ENCODE measurements around the gene RPL36AL.
A peak's percentile ranks its signal among the peaks of the same experiment; 100 is the strongest.
"Not testable (repeated sequence)": the region's sequence is repeated elsewhere in the genome, so short reads cannot be mapped to it uniquely, and the experiment has no call there.

The RPL36AL gene

GRCh38 chr14:49620182-49621113, at the start of gene RPL36AL, which contains the start of gene MGAT2:
Gene RPL36AL (minus strand): TSS chr14:49620626. CDS start chr14:49619104, 1,522 bp downstream.
Gene MGAT2 (plus strand): TSS chr14:49620799. CDS start chr14:49621269, 470 bp downstream.
- DNase-seq = peak; percentile 95

GRCh38 chr14:49659526-49660455, 39.4 kb upstream of the RPL36AL start:
- DNase-seq = no peak

DNA sequence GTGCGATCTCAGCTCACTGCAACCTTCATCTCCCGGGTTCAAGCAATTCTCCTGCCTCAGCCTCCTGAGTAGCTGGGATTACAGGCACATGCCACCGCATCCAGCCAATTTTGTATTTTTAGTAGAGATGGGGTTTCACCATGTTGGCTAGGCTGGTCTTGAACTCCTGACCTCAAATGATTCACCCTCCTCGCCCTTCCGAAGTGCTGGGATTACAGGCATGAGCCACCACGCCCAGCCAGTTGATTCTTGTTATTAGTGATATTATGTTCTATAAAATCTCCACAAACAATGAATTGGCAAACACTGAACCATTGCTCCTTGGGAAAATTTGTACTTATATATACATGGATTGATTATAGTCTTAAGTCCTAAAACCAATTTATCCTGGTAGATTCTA, 37.1 kb upstream of the RPL36AL start:
- DNase-seq = not testable (repeated sequence)

- DNase-seq = no peak
Measured at GRCh38 chr14:49654511-49654910, 34.1 kb upstream of the RPL36AL start.

DNA sequence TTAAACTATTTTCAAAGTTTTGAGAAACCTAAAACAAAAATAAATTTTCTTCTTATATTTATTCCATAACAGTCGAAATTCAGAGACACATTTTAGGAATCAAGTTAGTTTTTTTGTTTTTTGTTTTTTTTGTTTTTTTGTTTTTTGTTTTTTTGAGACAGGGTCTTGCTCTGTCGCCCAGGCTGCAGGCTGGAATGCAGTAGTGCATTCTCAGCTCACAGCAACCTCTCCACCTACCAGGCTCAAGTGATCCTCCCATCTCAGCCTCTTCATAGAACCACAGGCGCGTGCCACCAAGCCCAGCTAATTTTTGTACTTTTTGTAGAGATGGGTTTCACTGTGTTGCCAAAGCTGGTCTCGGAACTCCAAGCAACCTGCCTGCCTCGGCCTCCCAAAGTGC, 33.1 kb upstream of the RPL36AL start:
- no peak for DNase-seq

DNA sequence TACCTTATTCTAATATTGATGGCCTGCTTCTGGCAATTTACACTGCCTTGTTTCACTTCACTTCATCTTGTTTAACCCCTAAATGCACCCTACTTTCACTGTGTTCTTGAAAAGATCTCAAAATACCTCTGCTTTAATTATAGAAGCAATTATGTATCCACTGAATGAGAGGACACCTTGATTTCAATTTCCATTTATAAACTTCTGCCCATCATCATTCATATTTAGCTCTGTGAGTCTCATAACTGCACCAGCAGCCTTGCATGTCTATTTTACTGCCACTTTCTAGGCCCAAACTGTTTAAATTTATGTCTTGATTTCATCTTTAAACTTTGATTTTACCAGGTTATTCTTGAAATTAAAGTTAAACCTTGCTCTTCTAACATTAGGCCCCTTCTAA, 21.7 kb upstream of the RPL36AL start:
- no peak for DNase-seq

- no peak for DNase-seq
Measured at GRCh38 chr14:49641697-49642129, 21.3 kb upstream of the RPL36AL start.

DNA sequence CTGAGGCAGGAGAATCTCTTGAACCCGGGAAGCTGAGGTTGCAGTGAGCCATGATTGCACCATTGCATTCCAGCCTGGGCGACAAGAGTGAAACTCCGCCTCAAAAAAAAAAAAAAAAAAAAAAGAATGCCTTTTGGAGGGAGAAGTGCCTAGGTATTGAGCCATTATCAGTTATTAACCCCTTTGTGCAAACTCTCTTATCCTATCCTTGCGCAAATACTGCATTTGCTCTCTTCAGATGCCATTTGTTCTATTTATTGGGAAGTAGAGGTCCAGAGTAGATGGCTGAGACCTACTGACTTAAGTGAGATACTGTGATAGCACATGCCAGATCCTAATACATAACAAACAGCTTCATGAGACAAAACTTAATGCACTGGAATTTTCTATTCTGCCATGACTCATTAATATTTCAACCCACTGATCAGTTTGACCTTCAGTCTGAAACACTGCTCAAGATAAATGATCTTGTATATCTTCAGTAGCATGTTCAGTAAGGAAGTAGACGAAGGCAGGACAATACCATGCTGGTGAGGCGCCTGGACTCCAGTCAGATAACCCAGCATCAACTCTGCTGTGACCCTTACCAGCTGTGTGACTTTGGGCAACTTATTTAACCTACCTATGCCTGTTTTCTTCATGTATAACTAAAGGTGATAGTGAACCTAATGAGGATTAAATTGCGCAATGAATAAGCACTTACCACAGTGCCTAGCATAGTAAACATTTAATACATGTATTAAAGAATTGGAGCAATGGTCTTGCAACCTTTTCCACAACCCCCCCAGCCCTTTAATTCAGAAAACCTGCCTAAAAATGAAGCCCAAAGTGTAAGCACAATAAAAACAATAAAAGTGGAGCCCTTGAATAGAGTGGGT, 20.4 kb upstream of the RPL36AL start:
- no peak for DNase-seq

GRCh38 chr14:49637534-49638078, 17.2 kb upstream of the RPL36AL start:
- DNase-seq = no peak

GRCh38 chr14:49636866-49637265, 16.4 kb upstream of the RPL36AL start:
- no peak for DNase-seq

- peak; percentile 59 for DNase-seq
Measured at GRCh38 chr14:49634547-49635334, 14.3 kb upstream of the RPL36AL start, which contains the start of gene DNAAF2. Gene DNAAF2 (minus strand): TSS chr14:49635244. CDS start chr14:49635149, 95 bp downstream.

DNA sequence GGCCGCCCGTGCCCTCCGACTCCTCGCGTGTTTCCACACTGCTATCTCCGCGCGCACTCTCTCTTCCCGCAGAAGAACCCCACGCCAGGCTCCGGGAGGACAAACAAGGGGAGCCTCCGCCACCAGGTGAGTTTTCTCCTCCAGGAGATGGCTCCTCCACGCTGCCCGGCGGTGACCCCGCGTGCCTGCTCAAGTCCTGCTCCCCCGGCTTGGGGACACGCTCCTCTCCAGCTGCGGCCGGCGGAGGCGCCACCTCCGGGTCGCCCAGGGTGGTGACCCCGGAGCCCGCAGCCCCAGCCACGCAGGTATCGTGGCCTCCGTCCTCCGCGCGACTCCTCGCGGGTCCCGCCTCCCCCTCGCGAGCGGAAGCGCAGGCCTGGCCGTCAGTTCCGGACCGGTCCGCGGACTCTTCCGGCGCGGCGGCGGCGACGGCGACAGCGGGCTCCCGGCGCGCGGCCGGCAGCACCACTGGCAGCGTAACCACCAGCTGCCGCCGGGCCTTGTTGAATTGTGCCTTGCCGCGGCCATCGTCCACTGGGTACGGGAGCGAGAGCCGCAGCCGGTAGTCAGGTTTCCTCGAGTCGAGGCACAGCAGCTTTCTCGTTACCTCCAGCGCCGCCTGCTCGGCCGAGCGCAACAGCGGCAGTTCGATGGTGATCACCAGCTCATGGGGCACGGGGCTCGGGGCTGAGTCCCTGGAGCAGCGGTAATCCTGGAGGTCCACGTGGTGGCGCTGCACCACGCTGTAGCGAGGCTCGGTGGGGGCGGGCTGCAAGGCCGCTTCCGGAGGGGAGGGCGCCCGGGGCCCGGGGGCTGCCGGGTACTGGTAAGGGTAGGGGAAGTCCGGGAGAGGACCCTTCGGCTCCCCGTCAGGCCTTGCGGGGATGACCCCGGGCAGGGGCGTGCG, 13.5 kb upstream of the RPL36AL start:
- DNase-seq = peak; percentile 95

- DNase-seq = no peak
Measured at GRCh38 chr14:49623941-49624839, 3.8 kb upstream of the RPL36AL start.

- DNase-seq = no peak
Measured at GRCh38 chr14:49623387-49623786, 3.0 kb upstream of the RPL36AL start.

DNA sequence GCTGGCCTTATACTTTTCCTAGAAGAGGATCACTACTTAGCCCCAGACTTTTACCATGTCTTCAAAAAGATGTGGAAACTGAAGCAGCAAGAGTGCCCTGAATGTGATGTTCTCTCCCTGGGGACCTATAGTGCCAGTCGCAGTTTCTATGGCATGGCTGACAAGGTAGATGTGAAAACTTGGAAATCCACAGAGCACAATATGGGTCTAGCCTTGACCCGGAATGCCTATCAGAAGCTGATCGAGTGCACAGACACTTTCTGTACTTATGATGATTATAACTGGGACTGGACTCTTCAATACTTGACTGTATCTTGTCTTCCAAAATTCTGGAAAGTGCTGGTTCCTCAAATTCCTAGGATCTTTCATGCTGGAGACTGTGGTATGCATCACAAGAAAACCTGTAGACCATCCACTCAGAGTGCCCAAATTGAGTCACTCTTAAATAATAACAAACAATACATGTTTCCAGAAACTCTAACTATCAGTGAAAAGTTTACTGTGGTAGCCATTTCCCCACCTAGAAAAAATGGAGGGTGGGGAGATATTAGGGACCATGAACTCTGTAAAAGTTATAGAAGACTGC, 1.7 kb upstream of the RPL36AL start:
- no peak for DNase-seq

DNA sequence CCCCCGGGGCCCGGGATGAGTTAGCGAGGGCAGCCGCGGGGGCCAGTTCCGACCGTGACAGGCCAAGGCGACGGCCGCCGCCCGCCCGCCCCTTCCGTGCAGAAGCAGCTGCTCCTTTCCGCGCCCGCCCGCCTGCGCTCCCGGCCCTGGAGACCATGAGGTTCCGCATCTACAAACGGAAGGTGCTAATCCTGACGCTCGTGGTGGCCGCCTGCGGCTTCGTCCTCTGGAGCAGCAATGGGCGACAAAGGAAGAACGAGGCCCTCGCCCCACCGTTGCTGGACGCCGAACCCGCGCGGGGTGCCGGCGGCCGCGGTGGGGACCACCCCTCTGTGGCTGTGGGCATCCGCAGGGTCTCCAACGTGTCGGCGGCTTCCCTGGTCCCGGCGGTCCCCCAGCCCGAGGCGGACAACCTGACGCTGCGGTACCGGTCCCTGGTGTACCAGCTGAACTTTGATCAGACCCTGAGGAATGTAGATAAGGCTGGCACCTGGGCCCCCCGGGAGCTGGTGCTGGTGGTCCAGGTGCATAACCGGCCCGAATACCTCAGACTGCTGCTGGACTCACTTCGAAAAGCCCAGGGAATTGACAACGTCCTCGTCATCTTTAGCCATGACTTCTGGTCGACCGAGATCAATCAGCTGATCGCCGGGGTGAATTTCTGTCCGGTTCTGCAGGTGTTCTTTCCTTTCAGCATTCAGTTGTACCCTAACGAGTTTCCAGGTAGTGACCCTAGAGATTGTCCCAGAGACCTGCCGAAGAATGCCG, 872 bp upstream of the RPL36AL start:
- DNase-seq = peak; percentile 62

DNA sequence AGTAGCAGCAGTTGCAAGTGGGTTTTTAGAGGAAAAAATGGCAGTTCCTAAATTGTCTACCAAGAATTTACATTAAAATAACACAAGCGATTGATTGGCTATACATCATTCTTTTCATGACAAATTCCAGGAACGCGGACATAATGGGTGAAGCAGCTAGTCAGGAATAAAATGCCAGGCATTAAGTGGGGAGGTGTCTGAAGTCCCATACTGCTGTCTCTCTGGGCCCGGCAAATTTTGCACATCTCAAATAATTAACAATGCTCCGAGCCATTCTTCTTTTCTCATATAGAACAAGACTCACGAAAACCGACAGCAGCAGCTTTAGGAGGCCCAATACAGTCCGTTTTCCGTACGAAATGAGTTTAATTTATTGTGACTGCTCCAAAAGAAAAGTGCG, 696 bp downstream of the RPL36AL start:
- no peak for DNase-seq

- DNase-seq = not testable (repeated sequence)
Measured at GRCh38 chr14:49619273-49619672, 1.2 kb downstream of the RPL36AL start.

All from stimulated activated CD4-positive, alpha-beta T cell treated with anti-CD3 and anti-CD28 coated beads, Interleukin-1b, Interleukin-23, amount 100 ng/mL, for 48 hours (primary cell).